HG03354 (cell line): ENCODE results near the gene SIRT6.
"Not testable (repeated sequence)": the region's sequence is repeated elsewhere in the genome, so short reads cannot be mapped to it uniquely, and the experiment has no call there.

Experiments
- ATAC-seq: cut with Tn5 transposase; IDR thresholded peaks from one replicate; pipeline ENCODE4 v1.9.1; 2021; ENCODE audit warnings: mild to moderate bottlenecking; ENCODE audit not compliant: unreplicated experiment, poor library complexity, severe bottlenecking

Gene SIRT6

GRCh38 chr19:4200940-4201542 is 18.7 kb upstream of the SIRT6 start:
- no peak for ATAC-seq

- ATAC-seq = no peak
These were observed 17.4 kb upstream of the SIRT6 start for GRCh38 chr19:4199699-4200293.

GRCh38 chr19:4198467-4199126 is 16.2 kb upstream of the SIRT6 start:
- no peak for ATAC-seq

- no peak for ATAC-seq
These were observed 15.5 kb upstream of the SIRT6 start for GRCh38 chr19:4197625-4198466.

GRCh38 chr19:4197228-4197624 is 14.9 kb upstream of the SIRT6 start:
- no peak for ATAC-seq

GRCh38 chr19:4196587-4197148 is 14.3 kb upstream of the SIRT6 start:
- ATAC-seq = no peak

- ATAC-seq = no peak
These were observed 13.6 kb upstream of the SIRT6 start for GRCh38 chr19:4196009-4196408.

GRCh38 chr19:4194353-4194752 is 12.0 kb upstream of the SIRT6 start:
- ATAC-seq = no peak

- ATAC-seq = not testable (repeated sequence)
These were observed 10.2 kb upstream of the SIRT6 start for GRCh38 chr19:4192537-4192936.

- no peak for ATAC-seq
These were observed 7.3 kb upstream of the SIRT6 start for GRCh38 chr19:4189641-4190040.

- ATAC-seq = no peak
These were observed 5.2 kb upstream of the SIRT6 start for GRCh38 chr19:4187313-4188122.

GRCh38 chr19:4186087-4186993 is 4.0 kb upstream of the SIRT6 start:
- ATAC-seq = no peak

GRCh38 chr19:4185413-4186086 is 3.2 kb upstream of the SIRT6 start:
- no peak for ATAC-seq

- ATAC-seq = no peak
These were observed 2.5 kb upstream of the SIRT6 start for GRCh38 chr19:4184718-4185352.

- no peak for ATAC-seq
These were observed 1.8 kb upstream of the SIRT6 start for GRCh38 chr19:4183967-4184717.

- ATAC-seq = no peak
These were observed 1.3 kb downstream of the SIRT6 start for GRCh38 chr19:4181053-4181508.

GRCh38 chr19:4178990-4179389 is 3.4 kb downstream of the SIRT6 start:
- no peak for ATAC-seq
